NCI-H226 (cell line): Measurements from ENCODE around the gene B3GALT6.

Source experiments
- DNase-seq: peaks from one replicate; pipeline ENCODE4 v3.0.0-alpha.2; 2015

Gene B3GALT6

DNA sequence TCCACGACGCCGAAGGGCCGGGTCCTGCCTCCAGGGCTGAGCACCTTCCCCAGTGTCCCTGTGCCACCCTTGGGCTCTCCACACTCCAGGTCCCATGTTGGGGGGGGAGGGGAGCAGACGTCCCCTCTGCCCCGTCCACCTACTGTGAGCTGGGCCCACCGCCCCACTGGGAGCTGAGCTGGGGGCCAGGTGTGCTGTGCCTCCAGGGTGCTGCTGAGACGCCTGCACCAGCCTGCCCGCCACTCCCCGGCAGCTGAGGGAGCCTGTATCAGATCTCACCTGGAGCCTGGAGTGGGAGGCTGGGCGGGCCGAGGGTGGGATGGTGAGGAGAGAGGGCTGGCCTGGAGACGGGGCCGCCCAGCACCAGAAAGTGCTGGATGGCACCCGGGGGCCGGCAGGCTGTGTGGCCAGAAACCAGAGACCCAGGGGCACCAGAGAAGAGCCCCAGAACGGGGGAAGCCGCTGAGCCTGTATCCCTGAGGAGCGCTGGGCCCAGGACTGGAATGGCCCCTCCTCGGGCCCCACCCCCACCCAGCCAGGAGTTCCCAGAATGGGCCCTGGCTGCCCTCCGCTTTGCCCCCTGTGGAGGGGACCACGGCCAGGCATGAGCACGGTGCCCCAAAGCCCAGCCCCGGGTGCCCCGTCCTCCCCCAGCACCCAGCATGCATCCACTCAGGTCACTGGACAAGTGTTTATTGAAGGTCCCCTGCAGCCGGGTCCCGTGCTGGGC, 29.0 kb upstream of the B3GALT6 start:
- DNase-seq, result no peak

DNA sequence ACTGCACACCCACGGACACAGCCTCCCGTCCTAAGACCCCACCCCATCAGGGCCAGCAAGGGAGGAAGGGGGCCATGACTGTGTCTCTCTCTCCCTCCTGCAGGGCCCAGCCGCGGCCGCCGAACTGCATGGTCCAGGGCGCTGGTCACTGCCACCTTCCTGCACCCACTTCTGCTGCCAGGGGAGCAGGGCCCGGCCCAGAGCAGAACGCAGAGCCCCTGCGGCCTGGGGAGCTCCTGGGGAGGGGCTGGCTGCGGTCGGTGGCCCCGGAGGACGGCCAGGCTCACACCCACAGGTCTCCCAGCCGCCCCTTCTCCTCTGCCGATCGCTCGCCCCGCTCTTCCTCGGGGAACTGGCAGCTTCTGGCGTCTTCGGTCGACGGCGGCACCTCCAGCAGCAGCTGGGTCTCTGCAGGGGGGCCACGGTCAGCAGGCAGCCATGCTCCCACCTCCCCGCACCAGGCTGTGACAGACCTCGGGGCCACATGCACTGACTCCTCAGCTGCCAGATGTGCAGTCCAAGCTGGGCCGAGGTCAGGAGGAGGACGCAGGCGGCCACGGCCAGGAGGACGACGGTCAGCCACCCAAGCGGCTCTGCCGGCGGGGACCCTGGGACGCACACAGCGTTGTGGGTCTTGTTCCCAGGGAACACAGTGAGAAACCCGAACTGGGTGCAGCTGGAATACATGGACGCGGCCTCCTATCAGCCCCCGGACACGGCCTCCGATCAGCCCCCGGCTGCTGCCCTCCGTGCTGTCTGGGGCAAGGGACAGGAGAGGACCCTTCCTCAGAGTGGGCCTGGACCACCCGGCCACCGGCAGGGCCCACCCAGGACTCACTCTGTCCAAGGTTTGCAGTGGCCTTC, 28.2 kb upstream of the B3GALT6 start:
- DNase-seq, result no peak

DNA sequence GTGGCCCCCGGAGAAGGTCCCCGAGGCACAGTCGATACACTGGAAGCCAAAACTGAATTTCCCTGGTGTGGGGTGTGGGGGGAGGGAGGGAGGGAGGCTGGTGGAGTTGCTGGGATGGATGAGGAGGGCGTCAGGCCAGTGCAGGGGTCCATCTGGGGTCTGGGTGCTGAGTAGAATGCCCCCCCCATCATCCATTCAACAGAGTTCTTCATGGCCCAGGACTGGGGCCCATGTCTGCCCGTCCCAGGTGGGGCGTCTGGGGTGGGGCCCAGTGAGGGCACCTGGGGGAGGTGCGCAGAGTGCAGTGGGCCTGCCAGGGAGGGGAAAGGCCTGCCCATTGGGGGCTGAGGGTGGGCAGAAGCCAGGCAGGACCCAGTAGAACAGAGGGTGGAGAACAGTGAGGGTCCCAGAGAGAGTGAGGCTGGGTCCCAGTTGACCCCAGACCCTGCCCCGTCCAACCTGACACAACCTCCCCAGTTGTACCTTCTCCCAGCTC, 27.6 kb upstream of the B3GALT6 start:
- no peak for DNase-seq

DNA sequence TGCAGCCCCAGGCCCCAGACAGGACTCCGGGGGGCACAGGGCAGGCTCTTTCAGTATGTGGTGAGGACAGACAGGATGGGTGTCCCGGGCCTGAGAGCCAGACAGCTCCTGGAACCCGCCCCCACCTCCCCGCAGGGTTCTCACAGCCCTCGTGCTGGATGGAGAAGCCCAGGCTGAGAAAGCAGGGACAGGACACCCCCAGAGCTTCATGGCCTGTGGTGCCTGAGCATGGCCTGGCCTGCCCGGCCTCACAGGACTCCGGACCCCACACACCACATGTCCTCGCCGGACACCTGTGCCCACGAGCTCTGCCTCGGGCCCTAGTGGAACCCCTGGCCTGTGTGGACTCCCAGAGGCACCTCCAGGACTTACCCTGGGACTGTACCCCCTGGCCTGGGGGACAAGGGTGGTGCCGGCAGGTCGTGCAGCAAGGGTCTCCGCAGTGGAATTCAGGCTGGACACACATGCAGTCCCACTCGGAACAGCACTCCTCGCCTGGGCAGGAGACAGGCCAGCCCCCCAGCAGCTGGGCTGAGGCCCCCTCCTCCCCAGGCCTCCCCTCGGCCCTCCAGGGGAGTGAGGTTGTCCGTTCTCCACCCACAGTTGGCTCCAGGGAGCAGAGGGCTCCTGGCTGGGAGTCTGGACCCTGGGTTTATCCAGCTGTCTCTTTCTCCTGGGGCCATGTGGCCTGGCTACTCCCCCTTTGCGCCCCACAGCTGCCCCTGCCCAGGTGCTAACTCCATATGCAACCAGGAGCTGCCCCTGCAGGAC, 26.9 kb upstream of the B3GALT6 start:
- no peak for DNase-seq

DNA sequence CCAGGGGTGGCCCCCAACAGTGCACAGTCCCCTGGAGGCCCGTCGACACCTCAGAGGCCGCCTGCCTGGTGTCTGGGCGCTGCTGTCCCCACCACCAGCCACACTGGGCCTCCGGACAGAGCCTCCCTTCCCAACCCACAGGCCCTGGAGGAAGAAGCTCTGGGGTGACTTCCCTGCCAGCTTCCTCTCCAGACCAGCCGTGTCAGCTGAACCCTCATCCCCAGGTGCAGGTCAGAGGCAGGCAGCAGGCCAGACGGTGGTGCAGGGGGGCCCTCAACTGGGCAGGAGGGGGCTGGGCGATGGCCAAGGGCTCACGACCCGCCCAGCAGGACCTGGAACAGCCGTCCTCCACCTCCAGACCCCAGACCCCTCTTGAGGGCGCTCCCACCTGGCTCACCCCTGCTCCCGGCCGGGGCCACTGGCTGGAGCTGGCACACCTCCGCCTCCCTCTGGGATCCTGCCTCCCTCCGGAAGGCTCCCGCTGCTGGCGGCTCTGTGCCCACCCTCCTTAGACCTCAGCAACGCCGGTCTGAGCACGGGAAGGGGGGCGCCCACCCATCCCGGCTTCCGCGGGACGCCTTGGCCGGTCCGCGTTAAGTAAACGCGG, 26.2 kb upstream of the B3GALT6 start:
- no peak for DNase-seq

DNA sequence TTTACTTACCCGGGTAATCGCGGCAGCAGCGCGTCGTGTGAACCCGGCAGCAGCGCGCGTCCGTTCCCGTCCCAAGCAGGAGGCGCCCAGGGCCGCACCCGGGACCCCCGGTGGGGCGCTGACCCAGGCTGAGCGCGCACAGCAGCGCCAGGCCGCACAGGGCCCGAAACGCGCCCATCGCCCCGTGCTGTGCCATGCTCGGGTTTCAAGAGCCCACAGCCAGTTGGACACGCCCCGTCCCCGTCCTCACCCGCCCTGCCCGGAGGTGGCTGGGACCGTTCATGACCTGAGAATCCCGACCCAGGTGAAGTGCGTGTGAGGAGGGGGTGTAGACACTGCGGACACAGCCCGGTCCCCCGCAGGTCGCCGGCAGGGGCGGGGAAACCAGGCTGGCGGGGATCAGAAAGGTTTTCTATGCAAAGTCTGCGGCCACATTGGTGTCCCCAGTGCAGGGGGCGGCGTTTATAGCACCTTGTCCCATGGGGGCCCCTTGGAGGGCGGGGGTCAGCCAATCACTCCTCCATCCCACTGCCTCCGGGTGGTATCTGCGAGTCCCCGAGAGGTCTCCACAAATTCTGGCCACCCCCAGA, 25.6 kb upstream of the B3GALT6 start, which contains the start of gene TNFRSF18:
Gene TNFRSF18, minus strand, starts transcription at position 217 of the 590 bp plus-strand sequence. Its CDS starts 21 bp downstream, at position 196.
- no peak for DNase-seq

DNA sequence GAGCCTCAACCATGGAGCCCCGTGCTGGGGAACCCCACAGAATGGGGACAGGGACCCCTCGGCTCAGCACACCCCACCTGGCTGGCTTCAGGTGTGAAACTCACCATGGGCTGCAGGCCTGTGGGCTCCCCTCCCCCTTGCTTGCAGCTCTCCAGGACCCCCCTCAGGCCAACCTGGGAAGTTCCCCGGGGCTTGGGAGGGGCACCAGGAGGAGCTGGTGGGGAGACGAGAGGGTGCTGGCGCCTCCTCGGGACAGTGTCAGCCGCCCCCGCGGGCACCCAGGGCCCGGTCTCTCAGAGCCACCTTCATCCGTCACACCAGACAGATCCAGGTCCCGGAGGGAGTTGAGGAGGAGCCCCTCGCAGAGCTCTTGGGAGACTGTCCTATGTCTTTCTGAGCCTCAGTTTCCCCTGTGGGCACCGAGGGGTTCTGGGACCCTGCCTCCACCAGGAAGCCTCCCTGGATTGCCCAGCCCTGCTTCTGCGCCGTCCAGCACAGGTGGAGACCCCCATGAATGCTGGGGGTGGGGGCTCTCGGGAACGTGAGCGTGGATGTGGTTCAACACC, 25.0 kb upstream of the B3GALT6 start:
- no peak for DNase-seq

DNA sequence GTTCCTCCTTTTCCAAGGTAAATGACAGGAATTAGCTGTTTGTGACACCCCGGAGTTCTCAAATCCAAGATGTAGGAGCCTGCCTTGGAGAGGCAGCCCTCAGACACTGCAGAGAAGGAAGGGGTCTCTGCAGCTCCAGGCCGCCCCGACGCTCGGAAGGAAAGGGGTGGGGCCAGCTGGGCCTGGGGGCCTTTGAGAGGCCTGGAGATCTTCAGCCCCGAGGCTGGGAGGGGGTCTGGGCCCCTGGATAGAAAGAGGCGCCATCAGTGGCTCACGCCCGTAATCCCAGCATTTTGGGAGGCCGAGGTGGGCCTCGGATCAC, 24.5 kb upstream of the B3GALT6 start:
- no peak for DNase-seq

DNA sequence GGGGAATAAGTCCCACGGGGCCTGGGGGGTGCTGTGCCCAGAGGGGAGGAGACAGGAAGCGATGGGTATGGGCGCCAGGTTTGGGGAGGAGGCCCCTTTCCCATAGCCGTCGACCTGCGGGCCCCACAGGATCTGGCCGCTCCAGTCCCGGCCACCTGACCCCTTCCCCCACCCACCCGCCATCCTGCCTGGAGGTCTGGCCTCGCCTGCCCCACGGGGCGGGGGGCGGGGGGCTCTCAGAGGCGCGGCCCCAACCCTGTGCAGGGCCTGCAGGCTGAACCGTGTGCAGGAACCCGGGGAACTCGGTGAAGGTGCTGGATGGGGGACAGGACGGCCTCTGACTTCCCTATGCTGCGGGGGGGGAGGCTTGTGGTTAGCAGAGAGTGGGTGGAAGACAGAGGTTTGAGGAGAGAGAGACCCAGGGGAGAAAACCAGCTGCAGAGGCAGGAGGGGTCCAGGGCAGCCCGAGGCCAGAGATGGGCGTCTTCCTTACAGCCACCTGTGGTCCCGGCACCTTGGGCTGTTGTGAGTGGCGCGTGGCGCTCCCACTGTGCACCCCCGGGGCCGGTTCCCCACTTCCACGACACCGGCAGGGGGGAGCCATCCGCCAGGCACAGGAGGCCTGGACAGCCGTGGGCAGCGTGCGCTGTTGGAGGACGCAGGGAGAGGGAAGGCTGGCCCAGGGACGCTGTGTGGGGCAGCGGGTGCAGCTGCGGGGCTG, 23.2 kb upstream of the B3GALT6 start:
- no peak for DNase-seq

DNA sequence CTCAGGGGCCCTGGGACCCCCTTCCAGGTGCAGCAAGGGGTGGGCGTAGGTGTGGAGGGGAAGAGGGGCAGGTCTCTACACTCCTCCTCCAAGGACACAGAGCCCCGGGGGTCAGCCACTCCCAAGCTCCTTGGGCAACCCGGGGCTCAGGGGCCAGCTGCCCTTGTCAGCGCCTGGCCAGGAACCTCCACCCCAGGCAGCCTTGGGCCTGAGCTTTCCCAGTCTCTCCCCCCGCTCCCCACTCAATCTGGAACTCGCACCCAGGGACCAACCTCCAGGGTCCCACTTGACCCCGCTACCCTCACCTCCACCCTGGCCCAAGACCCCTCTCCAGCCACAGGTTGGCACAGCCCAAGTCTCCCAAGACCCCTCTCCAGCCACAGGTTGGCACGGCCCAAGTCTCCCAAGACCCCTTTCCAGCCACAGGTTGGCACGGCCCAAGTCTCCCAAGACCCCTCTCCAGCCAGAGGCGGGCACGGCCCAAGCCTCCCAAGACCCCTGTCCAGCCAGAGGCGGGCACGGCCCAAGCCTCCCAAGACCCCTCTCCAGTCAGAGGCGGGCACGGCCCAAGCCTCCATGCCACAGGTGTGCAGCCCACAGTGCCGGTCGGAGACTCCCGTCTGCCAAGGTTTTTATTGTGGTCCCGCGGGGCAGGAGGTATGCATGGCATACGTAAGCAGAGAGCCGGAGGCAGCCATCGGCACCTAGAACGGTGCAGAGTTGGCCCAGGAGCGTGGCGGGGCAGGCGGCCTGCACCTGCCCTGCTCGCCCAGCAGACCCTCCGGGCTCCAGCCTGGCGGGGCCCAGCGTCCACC, 21.1 kb upstream of the B3GALT6 start:
- DNase-seq, result no peak

DNA sequence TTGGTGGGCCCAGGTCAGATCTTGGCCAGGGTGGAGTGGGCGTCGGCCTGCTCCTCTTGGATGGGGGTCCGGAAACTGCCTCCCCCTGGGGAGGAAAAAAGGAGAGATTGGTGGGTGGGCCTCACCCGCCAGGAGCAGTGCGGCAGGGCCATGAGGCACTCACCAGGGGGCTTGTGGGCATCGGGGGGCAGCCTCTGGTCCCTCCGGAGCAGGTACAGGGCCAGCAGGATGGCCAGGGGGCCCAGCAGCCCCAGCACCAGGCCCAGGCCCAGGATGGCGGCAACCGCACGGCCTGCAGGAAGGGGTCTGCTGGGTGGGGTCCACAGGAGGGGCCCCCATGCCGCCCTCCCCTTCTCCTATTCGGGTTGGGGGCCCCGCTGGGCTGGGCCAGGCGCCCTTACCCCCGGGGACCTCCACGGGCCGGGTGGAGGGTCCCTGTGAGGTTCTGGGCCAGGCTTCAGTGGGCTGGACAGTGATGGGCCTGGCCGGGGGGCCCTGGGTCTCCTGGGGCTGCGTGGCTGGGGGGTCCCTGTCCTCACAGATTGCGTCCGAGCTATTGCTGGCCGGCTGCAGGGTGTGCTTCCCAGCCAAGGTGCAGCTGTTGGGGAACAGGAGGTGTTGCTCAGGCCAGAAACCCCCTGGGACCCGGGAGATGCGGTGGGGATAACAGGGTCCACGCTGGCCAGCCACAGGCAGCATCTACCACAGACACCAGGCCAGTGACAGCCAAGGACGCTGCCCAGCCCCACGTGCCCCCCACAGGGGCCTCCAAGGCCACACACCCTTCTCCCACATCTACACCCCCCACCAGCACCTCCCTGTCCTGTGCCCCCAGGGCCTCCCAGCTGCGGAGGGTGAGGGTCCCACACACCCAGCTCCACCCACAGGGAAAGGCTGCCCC, 20.2 kb upstream of the B3GALT6 start:
- DNase-seq, result no peak

DNA sequence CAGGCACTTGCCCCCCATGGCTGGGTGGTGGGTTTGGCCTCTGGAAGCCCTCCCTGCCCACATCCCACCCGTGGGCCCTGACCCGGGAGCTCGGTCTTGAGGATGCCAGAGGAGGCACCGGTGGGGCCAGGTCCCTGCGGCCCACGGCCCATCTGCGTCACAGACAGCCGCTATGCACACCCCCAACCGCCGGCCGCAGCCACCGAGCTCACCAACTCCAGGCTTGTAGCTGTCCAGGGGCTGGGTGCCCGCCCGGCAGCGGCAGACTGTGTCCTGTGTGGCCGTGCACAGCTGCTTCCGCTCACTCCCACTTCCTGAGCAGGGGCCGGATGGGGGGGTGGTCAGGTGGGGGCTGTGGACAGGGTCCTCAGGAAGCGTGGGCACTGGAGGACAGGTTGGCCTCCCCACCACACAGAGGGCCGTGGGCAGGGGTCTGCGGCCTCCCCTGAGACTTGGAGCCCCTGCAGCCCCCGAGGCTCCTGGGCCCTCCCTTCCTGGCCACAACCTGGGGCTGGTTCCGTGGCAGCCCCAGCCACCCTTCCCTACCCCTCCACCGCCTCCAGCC, 19.2 kb upstream of the B3GALT6 start:
- DNase-seq, result no peak

DNA sequence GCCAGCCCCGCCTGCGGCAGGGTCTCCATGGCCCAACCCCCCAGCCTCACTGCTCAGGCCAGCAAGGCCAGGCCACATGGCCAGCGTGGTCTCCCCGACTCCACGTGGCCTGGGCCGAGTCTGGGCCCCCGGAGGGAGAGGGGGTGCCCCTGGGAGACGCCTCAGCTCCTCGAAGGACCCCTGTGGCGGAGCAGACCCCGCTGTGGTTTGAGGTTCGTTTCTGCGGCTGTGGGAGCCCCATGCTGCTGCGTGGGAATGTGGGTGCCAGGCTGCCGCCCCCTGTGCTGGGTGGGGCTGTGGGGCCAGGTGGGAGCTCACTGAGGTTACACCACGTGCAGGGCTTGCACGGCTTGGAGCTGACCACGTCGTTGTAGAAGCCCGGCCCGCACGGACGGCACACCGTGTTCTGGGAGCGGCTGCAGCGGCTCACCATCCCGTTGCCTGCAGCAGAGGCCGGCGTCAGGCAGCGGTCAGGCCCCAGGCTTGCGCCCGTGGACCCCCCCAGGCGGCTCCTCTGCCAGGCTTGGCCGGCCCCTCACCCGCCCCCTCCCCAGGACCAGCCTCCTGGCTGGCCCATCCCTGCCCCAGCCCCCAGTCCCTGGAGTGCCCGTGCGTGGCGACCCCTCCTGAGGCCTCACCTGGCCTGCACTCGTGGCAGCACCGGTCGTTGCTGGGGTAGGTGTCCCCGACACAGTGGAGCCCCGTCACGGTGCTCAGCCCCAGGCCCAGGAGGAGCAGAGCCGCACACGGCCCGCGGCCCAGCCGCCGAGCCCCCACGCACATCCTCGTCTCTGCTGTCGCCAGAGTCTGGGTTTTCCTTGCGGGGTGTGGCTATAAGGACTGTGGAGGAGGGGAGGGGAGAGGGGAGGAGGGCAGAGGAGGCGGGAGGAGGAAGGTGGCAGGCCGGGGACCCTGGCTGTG, 18.4 kb upstream of the B3GALT6 start, which contains the start of gene TNFRSF4:
Gene TNFRSF4, minus strand, starts transcription at position 809 of the 921 bp plus-strand sequence. Its CDS starts 26 bp downstream, at position 783.
- no peak for DNase-seq

DNA sequence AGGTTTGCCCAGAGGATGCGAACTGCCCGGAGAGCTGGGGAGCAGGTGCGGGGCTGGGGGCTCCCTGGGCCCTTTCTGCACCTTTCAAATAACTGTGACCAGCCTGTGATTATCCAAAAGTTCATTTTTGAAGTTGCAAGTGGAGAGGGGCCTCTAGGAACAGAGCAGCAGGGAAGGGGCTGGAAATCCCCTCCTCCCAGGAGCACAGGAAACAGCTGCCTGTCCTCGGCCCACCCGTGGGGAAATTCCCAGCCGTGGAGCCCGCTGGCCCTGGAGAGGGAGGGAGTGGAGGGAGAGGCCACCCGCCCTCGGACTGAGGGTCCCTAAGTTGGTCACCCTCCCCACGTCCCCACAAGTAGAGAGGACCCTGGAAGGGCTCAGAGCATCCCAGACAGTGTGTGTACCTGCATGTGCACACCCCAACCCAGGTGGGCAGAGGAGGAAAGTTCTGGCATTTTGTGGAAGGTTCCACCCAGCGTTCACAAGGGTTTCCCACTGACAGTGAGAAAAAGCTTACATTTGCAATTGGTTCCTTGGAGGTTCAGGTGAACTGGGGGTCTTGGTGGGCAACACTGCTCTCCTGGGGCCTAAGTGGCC, 16.9 kb upstream of the B3GALT6 start:
- DNase-seq, result no peak

DNA sequence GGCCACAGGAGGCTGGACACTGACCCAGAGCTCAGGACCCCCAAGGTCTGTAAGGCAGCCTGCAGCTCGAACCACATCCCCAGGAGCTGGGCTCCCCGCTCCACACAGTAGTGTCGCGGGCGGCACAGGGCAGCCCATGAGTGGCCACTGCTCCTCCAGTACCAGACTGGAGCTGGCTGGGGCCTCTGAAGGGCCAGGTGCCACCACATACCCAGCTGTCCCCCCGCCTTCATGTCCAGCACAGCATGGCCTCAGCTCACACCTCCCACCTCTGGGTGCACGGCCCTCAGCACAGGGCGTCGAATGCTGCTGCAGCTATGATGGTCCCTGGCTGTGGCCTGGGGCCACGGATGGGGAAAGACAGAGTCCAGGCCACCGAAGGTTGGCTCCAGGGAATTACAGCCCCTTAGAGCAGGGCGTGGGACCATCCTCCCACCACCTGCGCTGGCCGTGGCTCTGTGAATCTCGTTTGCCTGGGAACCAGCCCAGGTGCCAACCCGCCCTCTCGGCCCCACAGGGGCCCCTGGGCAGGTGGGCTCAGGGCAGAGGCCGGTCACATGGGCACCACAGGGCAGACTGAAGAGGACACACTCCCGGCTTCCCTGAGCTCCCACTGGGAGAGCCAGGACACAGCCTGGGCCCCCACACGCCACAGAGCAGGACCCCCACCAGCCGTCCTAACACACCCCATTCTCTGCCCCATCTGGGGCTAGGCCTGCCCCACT, 16.0 kb upstream of the B3GALT6 start:
- DNase-seq, result no peak

DNA sequence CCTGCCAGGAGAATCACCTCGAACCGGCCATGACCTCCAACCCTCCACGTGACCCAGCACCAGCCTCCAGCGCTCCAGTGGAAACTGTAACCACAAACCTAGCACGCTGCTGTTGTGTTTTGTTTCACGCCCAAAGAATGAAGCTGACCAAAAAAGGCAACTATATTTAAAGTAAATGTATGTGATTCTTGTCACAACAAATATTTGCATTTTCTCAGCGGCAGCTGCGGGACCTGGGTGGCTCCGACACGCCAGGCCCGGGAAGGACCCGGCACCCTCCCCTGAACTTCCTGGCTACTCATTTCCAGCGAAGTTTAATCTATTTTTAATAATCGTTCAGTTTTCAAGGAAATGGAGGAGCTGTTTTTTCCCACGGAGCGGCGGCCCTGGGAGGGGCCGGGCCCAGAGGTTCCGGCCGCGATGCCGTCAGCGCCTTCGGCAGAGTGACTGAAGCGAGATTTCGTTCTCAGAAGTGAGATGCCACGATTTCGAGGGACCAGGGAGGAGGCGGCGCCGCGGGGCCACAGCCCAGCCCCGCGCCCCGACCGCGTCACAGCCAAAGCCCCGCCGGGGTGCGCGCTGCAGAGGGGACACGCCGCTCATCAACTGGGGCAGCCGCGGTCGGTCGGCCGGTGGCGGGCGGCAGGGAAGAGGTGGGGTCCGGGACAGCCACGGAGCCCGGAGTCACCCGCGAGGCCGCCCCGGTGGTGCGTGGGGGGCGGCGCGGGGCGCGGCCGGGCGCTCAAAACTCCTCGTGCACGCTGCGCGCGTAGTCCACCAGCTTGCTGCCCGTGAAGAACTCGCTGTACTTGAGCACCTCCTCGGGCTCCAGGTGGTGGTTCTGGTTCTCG, 15.0 kb upstream of the B3GALT6 start:
- no peak for DNase-seq
